NCI-H2196 treated with DMSO at 0.1 percent for 48 hours (cell line): ENCODE results near the gene MKLN1.
"Not testable (repeated sequence)": the region's sequence is repeated elsewhere in the genome, so short reads cannot be mapped to it uniquely, and the experiment has no call there.

Experiments
- DNase-seq: peaks from one replicate; lab custom pipeline; 2025; ENCODE audit not compliant: unreplicated experiment; lab: John Stamatoyannopoulos, UW

Gene MKLN1

GRCh38 chr7:131327626-131328376 lies at the start of gene MKLN1:
TSS of gene MKLN1 (plus strand) at chr7:131327876. CDS start at chr7:131327900, 24 bp downstream.
- peak; percentile 84 for DNase-seq

- DNase-seq, result no peak
Measured at GRCh38 chr7:131279044-131279443, 48.6 kb upstream of the MKLN1 start.

GRCh38 chr7:131281266-131282048 lies 46.2 kb upstream of the MKLN1 start:
- DNase-seq, result no peak

GRCh38 chr7:131284702-131285419 lies 42.8 kb upstream of the MKLN1 start:
- DNase-seq, result peak; percentile 52

- no peak for DNase-seq
Measured at GRCh38 chr7:131285556-131285955, 42.1 kb upstream of the MKLN1 start.

GRCh38 chr7:131288450-131288849 lies 39.2 kb upstream of the MKLN1 start:
- DNase-seq, result no peak

GRCh38 chr7:131289051-131289450 lies 38.6 kb upstream of the MKLN1 start:
- DNase-seq, result no peak

- no peak for DNase-seq
Measured at GRCh38 chr7:131292141-131292905, 35.4 kb upstream of the MKLN1 start.

GRCh38 chr7:131293018-131293417 lies 34.7 kb upstream of the MKLN1 start:
- DNase-seq, result no peak

- no peak for DNase-seq
Measured at GRCh38 chr7:131294553-131294952, 33.1 kb upstream of the MKLN1 start.

GRCh38 chr7:131298608-131298992 lies 29.1 kb upstream of the MKLN1 start:
- DNase-seq, result no peak

GRCh38 chr7:131299074-131299473 lies 28.6 kb upstream of the MKLN1 start:
- DNase-seq, result no peak

- no peak for DNase-seq
Measured at GRCh38 chr7:131300078-131300477, 27.6 kb upstream of the MKLN1 start.

- no peak for DNase-seq
Measured at GRCh38 chr7:131300572-131301466, 26.9 kb upstream of the MKLN1 start.

GRCh38 chr7:131302446-131302845 lies 25.2 kb upstream of the MKLN1 start:
- no peak for DNase-seq

GRCh38 chr7:131302876-131303707 lies 24.6 kb upstream of the MKLN1 start:
- DNase-seq, result no peak

- no peak for DNase-seq
Measured at GRCh38 chr7:131305152-131305551, 22.5 kb upstream of the MKLN1 start.

GRCh38 chr7:131306041-131306440 lies 21.6 kb upstream of the MKLN1 start:
- not testable (repeated sequence) for DNase-seq

GRCh38 chr7:131306777-131307176 lies 20.9 kb upstream of the MKLN1 start:
- DNase-seq, result no peak
